Natural killer cell (primary cell): ENCODE results near the gene IFNA10. TPM values are rescaled to one million over a fixed set of nuclear protein-coding genes. Genes with fewer than 3 reads are reported as not detected.
"Not testable (repeated sequence)": the region's sequence is repeated elsewhere in the genome, so short reads cannot be mapped to it uniquely, and the experiment has no call there.

Source experiments
- ATAC-seq, 3 donors: fragments of 150-1000 bp in 2 of 3; fragments of 200-7000 bp in 1 of 3; cut with Tn5 transposase; 1 replicate in 1 of 3; 2 replicates in 2 of 3; pipeline ENCODE4 v1.10.0; 2021; ENCODE audit warnings: mild to moderate bottlenecking in 2 of 3, moderate library complexity in 2 of 3
- DNase-seq, 2 donors: peaks; one replicate each; pipeline versions ENCODE4 v3.0.0 to v3.0.0-alpha.2; 2013 to 2021; ENCODE audit warnings: mixed read lengths in 1 of 2
- H3K27ac ChIP-seq: one replicate; pipeline ENCODE4 v1.5.1; 2013; ENCODE audit warnings: mild to moderate bottlenecking, low read length
- H3K27me3 ChIP-seq: one replicate; pipeline ENCODE4 v1.6.1; 2013; ENCODE audit warnings: low read length; ENCODE audit not compliant: control insufficient read depth, insufficient read depth
- H3K36me3 ChIP-seq: one replicate; pipeline ENCODE4 v1.6.1; 2013; ENCODE audit warnings: low read length; ENCODE audit not compliant: control insufficient read depth, insufficient read depth
- H3K4me1 ChIP-seq: one replicate; pipeline ENCODE4 v1.6.1; 2013; ENCODE audit warnings: low read length; ENCODE audit not compliant: control insufficient read depth, insufficient read depth
- H3K4me3 ChIP-seq: one replicate; pipeline ENCODE4 v1.5.1; 2013; ENCODE audit warnings: low read length
- H3K9me3 ChIP-seq: one replicate; pipeline ENCODE4 v1.6.1; 2013; ENCODE audit warnings: low read length; ENCODE audit not compliant: control insufficient read depth, insufficient read depth
- H3K27ac Mint-ChIP-seq, 2 donors: one replicate each; pipeline ENCODE4 v1.8.0; 2022; ENCODE audit warnings: mild to moderate bottlenecking in 2 of 2, mixed read lengths in 2 of 2, moderate library complexity in 1 of 2
- H3K27me3 Mint-ChIP-seq, 2 donors: one replicate each; pipeline ENCODE4 v1.8.0; 2022; ENCODE audit warnings: low read depth in 2 of 2, mixed read lengths in 2 of 2
- H3K36me3 Mint-ChIP-seq: one replicate; pipeline ENCODE4 v1.8.0; 2022; ENCODE audit warnings: mixed read lengths
- H3K4me1 Mint-ChIP-seq, 2 donors: one replicate each; pipeline ENCODE4 v1.8.0; 2022; ENCODE audit warnings: mixed read lengths in 2 of 2
- H3K4me3 Mint-ChIP-seq: one replicate; pipeline ENCODE4 v1.8.0; 2022; ENCODE audit warnings: mild to moderate bottlenecking, moderate library complexity, mixed read lengths
- H3K9me3 Mint-ChIP-seq, 2 donors: one replicate each; pipeline ENCODE4 v1.8.0; 2022; ENCODE audit warnings: mixed read lengths in 2 of 2
- WGBS: methylation state at CpG from one replicate; pipeline ENCODE4 v1.1.7; 2013; ENCODE audit warnings: missing lambda C conversion rate; ENCODE audit not compliant: insufficient coverage; 5-methylcytosine and 5-hydroxymethylcytosine counted together
- intact Hi-C: fragments of 100-400 bp; cut with micrococcal nuclease; formaldehyde crosslinking; loops from one replicate; pipeline ENCODE4 v1.14.2; 2022
- total RNA-seq, 4 donors: library from RNA; stranded (reverse); fragments of 120-200 nt in 1 of 4; gene quantifications; one replicate each; pipeline versions ENCODE4 v1.2.3 to v1.2.4, GENCODE V29; 2013 to 2022
- TF ChIP-seq, protein P1 (sequence below): fragments of 200-600 bp; IDR thresholded peaks from one replicate; pipeline ENCODE4 v1.8.0; 2022; ENCODE audit warnings: antibody characterized with exemption

The IFNA10 gene
- total RNA-seq, 3 donors from 2014 or later (not counting 1 experiment from before 2014, with no cell fraction given): not detected

DNA sequence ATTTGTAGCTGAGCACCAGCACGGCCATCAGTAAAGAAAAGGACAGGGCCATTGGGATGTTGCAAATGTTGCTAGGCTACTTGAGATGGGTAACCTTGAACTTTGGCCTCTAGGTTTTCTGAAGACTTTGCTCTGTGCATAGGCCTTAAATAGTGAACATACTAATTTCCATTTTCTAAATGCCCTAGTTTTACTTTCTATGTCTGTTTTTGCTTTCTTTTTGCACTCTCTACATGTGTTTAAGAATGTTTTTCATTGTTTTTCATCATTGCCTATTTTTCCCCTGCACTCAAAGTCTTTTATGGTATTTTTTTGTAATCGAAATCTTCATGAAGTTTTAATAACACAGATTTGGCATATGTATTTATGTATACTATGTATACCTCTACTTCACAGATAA is 21.2 kb upstream of the IFNA10 start, which contains the start of gene IFNA17:
IFNA17 (minus strand) TSS at position 101 of the 400 bp plus-strand sequence; CDS start at position 52, 49 bp downstream.
- Histone ChIP-seq H3K4me3 (no peak within 1 kb of the TSS), H3K4me1 (no peaks in the 10 kb centered on the region), H3K9me3 (no peaks in the 10 kb centered on the region), H3K36me3 (no peaks in the 10 kb centered on the region), H3K27ac (no peak within 1 kb of the TSS), H3K27me3 (no peaks in the 10 kb centered on the region)
- Mint-ChIP-seq H3K4me3 (no peak within 1 kb of the TSS), H3K27me3 (peaks cover 5 to 16% of the 10 kb centered on the region in 2 donors), H3K4me1 (no peaks in the 10 kb centered on the region), H3K27ac (no peak within 1 kb of the TSS), H3K9me3 (no peaks in the 10 kb centered on the region), H3K36me3 (no peaks in the 10 kb centered on the region)
- DNase-seq (no peak), ATAC-seq (no peak)
- intact Hi-C loops: no loop called here
- TF ChIP-seq, protein P1, sequence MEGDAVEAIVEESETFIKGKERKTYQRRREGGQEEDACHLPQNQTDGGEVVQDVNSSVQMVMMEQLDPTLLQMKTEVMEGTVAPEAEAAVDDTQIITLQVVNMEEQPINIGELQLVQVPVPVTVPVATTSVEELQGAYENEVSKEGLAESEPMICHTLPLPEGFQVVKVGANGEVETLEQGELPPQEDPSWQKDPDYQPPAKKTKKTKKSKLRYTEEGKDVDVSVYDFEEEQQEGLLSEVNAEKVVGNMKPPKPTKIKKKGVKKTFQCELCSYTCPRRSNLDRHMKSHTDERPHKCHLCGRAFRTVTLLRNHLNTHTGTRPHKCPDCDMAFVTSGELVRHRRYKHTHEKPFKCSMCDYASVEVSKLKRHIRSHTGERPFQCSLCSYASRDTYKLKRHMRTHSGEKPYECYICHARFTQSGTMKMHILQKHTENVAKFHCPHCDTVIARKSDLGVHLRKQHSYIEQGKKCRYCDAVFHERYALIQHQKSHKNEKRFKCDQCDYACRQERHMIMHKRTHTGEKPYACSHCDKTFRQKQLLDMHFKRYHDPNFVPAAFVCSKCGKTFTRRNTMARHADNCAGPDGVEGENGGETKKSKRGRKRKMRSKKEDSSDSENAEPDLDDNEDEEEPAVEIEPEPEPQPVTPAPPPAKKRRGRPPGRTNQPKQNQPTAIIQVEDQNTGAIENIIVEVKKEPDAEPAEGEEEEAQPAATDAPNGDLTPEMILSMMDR: no peak
- 80% methylated on average over 1 of the region's 2 CpGs for WGBS

DNA sequence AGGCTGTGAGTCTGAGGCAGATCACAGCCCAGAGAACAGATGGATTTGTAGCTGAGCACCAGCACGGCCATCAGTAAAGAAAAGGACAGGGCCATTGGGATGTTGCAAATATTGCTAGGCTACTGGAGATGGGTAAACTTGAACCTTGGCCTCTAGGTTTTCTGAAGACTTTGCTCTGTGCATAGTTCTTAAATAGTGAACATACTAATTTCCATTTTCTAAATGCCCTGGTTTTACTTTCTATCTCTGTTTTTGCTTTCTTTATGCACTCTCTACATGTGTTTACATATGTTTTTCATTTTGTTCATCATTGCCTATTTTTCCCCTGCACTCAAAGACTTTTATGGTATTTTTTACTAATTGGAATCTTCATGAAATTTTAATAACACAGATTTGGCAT is 10.3 kb upstream of the IFNA10 start, which contains the start of gene IFNA16:
IFNA16 (minus strand) TSS at position 101 of the 400 bp plus-strand sequence; CDS start at position 95, 6 bp downstream.
- WGBS: 100% methylated on average over 1 of the region's 1 CpG
- H3K27ac Mint-ChIP-seq, DNase-seq, H3K9me3 Mint-ChIP-seq, H3K4me1 ChIP-seq, ATAC-seq, H3K36me3 Mint-ChIP-seq, intact Hi-C loops, H3K4me1 Mint-ChIP-seq, H3K27me3 ChIP-seq, H3K4me3 ChIP-seq, H3K27ac ChIP-seq, H3K9me3 ChIP-seq, H3K4me3 Mint-ChIP-seq, H3K36me3 ChIP-seq: not testable (repeated sequence)
- peaks cover 22 to 42% of the 10 kb centered on the region in 2 donors for H3K27me3 Mint-ChIP-seq

DNA sequence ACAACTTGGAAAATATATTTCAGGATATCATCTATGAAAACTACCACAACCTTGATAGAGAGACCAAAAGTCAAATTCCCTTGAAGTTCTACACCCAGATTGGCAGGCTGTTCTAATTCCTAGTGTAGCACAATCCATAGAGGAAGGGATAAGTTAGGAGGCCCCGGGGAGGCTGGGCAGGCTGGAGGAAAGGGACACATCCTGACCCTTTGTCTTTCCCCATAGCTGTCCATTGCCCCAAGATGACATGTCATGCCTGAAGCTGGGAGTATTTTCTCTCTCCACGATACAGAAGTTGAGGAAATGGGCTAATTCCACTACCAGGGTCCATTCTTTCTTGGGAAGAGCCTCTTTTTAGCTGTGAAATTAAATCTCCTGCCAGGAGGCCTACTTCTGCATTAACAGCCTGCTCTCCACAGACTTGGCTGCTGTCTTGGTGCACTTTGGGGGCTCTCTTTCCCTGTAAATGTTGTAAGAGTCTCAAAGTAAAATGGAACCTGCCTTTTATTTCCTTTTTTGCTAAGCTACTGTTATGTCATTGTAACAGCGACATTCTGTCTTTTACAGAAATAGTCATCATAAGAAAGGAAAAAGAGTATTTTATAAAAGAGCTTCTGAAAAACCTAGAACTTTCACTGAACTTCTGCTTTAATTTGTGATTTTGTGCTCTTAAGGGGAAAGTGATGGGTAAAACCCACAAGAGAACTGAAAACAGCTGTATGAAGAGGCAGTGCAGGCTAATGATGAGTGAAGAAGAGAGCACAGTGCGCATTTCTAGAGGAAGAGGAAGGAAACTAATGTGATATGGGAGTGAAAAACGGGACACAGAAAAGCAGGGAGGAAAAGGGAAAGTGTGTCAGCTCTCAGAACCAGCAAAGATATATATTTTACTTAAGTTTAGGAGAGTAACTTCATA is 6.7 kb upstream of the IFNA10 start:
- H3K27ac Mint-ChIP-seq, H3K36me3 ChIP-seq, H3K27me3 ChIP-seq, H3K9me3 ChIP-seq, H3K4me1 Mint-ChIP-seq, H3K36me3 Mint-ChIP-seq, H3K4me3 ChIP-seq, intact Hi-C loops, H3K4me1 ChIP-seq, H3K9me3 Mint-ChIP-seq, H3K27ac ChIP-seq: not testable (repeated sequence)
- TF ChIP-seq, protein P1: peak; percentile 35
- DNase-seq (peak in 1 of 2 donors; percentile 28), ATAC-seq (peak; percentile 34 to 56 (median 44))
- H3K4me3 Mint-ChIP-seq: peak overlapping the region; percentile 32
- H3K27me3 Mint-ChIP-seq: peaks cover 11 to 17% of the 10 kb centered on the region in 2 donors
- WGBS: 38% methylated on average over 2 of the region's 5 CpGs

GRCh38 chr9:21212160-21212559 is 5.2 kb upstream of the IFNA10 start:
- DNase-seq, H3K36me3 Mint-ChIP-seq, H3K4me1 Mint-ChIP-seq, H3K9me3 Mint-ChIP-seq, H3K4me3 Mint-ChIP-seq, H3K4me1 ChIP-seq, ATAC-seq, H3K36me3 ChIP-seq, H3K4me3 ChIP-seq, H3K9me3 ChIP-seq, intact Hi-C loops, H3K27ac Mint-ChIP-seq, H3K27me3 ChIP-seq, H3K27ac ChIP-seq: not testable (repeated sequence)
- H3K27me3 Mint-ChIP-seq: peaks cover 11 to 13% of the 10 kb centered on the region in 2 donors
- 83% methylated on average over 2 of the region's 2 CpGs for WGBS

DNA sequence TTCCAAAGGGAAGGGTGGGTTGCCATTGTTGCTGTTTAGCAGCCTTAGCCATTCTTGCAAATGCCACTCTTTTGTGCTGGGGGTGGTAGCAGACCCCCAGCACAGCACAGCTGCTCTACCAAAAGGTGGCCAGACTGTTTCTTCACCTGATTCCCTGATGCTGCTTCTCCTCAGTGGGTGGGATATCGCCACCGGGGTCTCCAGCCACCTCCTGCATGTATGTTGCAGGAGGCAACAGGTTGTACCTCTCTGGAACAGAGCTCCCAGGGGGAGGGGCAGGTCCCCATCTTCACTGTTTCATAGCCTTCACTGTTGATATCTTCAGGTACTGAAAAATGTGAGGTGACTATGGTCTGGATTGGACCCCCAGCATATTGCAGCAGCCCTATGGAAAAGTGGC is 3.8 kb upstream of the IFNA10 start:
- ATAC-seq, H3K27ac Mint-ChIP-seq, H3K9me3 ChIP-seq, H3K9me3 Mint-ChIP-seq, H3K4me3 ChIP-seq, H3K4me1 ChIP-seq, H3K4me3 Mint-ChIP-seq, intact Hi-C loops, H3K36me3 Mint-ChIP-seq, H3K4me1 Mint-ChIP-seq, DNase-seq, H3K27me3 ChIP-seq, H3K27ac ChIP-seq, H3K36me3 ChIP-seq: not testable (repeated sequence)
- H3K27me3 Mint-ChIP-seq: peaks cover 11 to 12% of the 10 kb centered on the region in 2 donors
- 100% methylated on average over 2 of the region's 2 CpGs for WGBS
